ENCODE results near the gene OBP2B.

The OBP2B gene

GRCh38 chr9:133188006-133188842 is 20.8 kb downstream of the OBP2B start:
- TF ChIP-seq CTCF (IDR thresholded peaks at IDR 0.05; ENCODE audit: low read depth, low read length): peak; percentile 28
- no peak overlapping the region for H3K4me3 ChIP-seq (ENCODE audit: low read depth, low read length)
- DNase-seq (ENCODE audit: low read depth, low spot score): no peak
- in situ Hi-C loops (cut with HindIII; ENCODE audit: low sequenced_read_pairs): no loop called here

DNA sequence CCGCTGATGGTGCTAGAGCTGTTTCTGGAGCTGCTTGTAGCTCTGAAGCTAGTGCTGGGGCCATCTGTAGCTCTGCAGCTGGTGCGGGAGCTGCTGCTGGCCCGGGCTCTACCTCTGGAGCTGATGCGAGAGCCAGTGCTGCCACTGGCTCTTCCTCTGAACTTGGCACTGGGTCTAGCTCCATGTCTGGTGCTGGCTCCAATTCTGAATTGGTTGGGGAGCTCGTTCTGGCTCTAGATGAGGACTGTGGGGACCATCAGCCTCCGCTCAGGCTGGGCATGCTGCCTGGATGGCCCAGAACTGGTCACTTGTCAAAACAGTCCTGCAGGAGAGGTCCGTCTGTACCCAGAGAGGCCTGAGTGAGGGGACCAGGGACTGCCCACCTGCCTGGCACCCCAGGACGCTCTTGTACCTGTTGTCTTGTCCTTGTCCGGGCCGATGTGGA is 21.5 kb downstream of the OBP2B start:
- in situ Hi-C loops (cut with HindIII; ENCODE audit: low sequenced_read_pairs): no loop called here
- DNase-seq (ENCODE audit: low read depth, low spot score): no peak
- H3K4me3 ChIP-seq (ENCODE audit: low read depth, low read length): no peak overlapping the region
- TF ChIP-seq CTCF (IDR thresholded peaks at IDR 0.05; ENCODE audit: low read depth, low read length): no peak

DNA sequence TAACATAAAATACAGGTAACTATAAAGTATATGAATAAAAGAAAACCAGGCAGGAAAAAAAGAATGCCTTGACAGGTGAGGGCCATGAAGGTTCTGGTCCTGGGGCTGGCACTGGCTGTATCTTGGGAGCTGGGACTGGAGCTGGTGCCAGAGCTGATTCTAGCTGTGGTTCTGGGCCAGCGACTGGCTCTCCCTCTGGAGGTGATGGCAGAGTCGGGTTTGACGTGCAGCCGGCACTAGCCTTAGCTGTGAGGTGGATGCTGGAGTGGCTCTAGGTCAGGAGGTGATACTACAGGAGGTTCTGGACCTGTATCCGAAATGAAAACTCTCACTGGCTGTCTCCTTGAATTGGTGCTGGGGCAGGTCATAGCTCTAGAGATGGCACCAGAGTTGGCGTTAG is 22.3 kb downstream of the OBP2B start:
- in situ Hi-C loops (cut with HindIII; ENCODE audit: low sequenced_read_pairs): no loop called here
- no peak for TF ChIP-seq CTCF (IDR thresholded peaks at IDR 0.05; ENCODE audit: low read depth, low read length)
- DNase-seq (ENCODE audit: low read depth, low spot score): no peak

DNA sequence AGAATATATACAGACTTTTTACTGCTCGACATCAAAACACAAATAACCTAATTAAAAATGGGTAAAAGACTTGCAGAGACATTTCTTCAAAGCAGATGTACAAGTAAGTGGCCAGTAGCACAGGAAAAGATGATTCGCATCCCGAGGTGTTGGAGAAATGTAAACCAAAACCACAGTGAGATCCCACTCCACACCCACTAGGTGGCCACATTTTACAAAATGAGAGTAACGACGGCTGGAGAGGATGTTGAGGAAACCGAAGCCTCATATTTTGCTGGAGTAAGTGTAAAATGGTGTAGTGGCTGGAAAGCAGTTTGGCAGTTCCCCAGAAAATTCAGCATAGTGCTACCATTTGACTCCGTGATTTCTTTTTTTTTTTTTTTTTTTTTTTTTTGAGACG is 24.1 kb downstream of the OBP2B start:
- H3K4me3 ChIP-seq (ENCODE audit: low read depth, low read length): no peak overlapping the region
- in situ Hi-C loops (cut with HindIII; ENCODE audit: low sequenced_read_pairs): no loop called here
- TF ChIP-seq CTCF (IDR thresholded peaks at IDR 0.05; ENCODE audit: low read depth, low read length): peak; percentile 70
- DNase-seq (ENCODE audit: low read depth, low spot score): peak; percentile 73

More for the DNA sequence above, 22.3 kb downstream of the OBP2B start:
- no peak overlapping the region for H3K4me3 ChIP-seq (ENCODE audit: low read depth, low read length)

DNA sequence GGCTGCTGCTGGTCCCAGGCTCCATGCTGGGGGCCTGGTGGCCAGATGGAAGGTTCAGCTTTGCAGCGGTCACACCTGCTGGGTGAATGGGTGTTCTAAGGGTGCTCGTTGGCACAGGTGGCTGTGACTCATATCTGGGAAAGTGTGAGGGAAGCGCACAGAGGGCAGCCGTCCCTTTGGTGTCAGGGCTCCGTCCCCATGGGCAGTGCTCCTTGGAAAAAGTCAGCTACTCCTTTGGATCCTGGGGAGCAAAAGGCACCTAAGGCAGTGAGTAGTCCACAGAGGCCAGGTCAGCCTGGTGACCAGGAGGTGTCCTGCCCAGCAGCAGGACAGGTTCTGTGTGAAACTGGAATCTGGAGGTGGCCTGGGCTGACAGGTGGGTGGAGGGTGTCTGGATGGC is 26.9 kb downstream of the OBP2B start:
- in situ Hi-C loops (cut with HindIII; ENCODE audit: low sequenced_read_pairs): no loop called here
- no peak overlapping the region for H3K4me3 ChIP-seq (ENCODE audit: low read depth, low read length)
- DNase-seq (ENCODE audit: low read depth, low spot score): no peak
- no peak for TF ChIP-seq CTCF (IDR thresholded peaks at IDR 0.05; ENCODE audit: low read depth, low read length)

DNA sequence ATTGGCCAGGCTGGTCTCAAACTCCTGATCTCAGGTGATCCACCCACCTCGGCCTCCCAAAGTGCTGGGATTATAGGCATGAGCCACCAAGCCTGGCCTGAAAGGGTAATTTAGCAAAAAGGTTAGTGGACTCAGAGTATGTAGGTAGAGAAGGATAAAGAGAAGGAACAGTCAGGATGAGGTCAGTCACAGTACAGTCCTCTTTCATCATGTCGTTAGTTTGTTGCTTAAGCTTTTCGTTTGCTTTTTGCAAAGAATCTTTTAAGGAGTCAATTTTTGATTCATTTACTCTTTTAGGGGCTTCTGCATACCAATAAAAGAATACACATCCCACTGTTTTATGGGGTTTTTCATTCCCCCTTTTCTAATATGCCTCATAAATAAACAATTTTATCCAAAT is 27.5 kb downstream of the OBP2B start:
- no peak for DNase-seq (ENCODE audit: low read depth, low spot score)
- H3K4me3 ChIP-seq (ENCODE audit: low read depth, low read length): no peak overlapping the region
- in situ Hi-C loops (cut with HindIII; ENCODE audit: low sequenced_read_pairs): no loop called here
- no peak for TF ChIP-seq CTCF (IDR thresholded peaks at IDR 0.05; ENCODE audit: low read depth, low read length)

Data from astrocyte of the spinal cord (primary cell).